SHP77 (cell line): ENCODE data around the gene RNF214.
A peak's percentile ranks its signal among the peaks of the same experiment; 100 is the strongest.

Experiments used
- DNase-seq, 2 experiments: peaks; one replicate each; lab custom pipeline; 2025; lab: John Stamatoyannopoulos, UW

Gene RNF214

DNA sequence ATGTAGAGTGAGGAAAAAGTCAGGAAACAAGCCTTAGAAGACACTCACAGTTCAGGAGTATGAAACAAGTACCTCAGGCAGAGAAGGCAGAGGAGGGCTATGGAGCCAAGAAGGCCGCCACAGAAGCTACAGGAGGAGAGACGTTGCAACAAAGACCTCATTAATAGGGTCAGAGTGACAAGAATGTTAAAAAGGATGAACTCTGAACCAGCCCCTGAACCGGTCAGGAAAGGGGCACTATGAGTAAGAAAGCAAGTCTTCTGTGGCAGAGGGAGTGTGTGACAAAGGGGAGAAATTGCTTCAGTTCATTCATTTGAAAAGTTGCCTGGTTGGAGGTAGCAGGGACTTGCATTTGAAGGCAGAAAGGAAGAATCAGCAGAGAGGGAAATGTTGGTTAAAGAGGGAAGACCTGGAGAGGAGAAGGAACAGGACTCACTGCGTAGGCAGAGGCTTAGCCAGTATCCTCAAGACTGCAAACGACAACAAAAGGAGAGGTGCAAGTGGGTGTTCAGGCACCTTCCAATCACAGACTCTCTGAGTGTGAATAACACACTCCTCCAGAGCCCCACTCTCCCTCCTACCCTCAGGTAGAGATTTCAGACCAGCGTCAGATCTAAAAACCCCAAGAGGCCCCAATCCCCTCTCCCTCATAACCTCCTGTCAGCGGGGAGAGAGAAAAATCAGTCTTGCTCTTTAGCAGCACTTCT lies 17.9 kb upstream of the RNF214 start:
- no peak for DNase-seq

DNA sequence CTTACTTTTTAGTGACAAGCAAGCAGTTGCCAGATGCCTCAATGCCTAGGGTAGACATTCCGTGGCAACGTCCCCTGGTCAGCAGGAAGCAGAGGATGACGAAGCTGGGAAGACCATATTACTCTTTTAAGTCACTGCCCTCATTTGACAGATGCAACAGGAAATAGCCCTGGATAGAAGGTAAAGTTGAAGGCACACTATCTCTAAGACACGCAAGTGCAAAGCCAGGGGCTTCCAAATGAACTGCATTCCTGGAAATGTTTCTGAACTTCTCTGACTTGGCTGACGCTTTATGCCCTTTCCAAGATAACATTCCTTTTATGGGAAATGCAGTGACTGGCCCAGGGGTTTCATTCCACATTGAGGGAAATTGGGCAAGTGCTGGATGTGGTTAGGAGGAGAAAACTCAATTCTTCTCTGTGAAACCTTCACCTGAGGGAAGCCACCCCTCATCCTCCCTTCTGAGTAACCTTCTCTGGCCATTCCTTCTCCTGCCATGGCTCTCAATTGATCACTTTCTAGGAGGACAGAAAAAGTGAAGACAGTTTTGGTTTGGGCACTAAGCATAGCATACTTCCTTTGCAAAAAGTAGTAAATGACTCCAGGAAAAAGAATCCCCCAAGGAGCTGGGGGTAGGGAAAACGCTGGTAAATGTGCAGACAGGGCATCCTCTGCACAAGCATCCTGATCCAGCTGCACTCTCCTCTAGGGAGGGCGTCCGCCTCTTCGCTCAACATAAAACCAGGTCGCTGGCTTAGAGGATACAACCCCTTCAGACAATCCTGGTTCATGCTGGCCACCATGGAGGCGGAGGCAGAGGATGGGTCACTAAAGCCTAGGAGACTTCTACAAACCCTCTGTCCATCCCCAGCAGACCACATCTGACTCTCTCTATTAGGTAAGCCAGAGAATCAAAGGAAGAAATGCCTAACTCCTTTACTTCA lies 15.1 kb upstream of the RNF214 start:
- no peak for DNase-seq

- DNase-seq, result no peak
Observed at GRCh38 chr11:117218133-117218915, 14.1 kb upstream of the RNF214 start.

- no peak for DNase-seq
Observed at GRCh38 chr11:117219001-117219400, 13.5 kb upstream of the RNF214 start.

- DNase-seq, result no peak
Observed at GRCh38 chr11:117219455-117219854, 13.0 kb upstream of the RNF214 start.

GRCh38 chr11:117219995-117220394 lies 12.5 kb upstream of the RNF214 start:
- no peak for DNase-seq

DNA sequence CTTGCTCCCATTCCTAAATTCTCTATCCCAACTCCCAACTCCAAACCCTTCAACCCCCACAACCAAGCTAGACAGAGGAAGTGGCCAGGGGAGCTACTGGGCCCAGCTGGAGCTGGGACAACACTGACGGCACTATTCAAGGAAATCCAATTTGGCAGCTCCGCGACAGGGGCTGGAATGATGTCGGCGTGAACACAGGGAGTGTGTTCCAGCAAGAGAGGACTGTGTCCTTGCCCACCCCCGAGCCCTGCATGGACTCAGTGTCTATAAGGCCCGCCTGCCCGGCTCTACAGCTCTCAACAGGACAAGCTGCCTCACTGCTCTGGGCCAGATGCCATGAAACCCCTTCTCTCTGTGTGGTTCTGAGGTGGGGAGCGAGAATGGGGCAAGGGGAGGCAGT lies 11.9 kb upstream of the RNF214 start:
- DNase-seq, result no peak

- no peak for DNase-seq
Observed at GRCh38 chr11:117220999-117221774, 11.3 kb upstream of the RNF214 start.

- peak; percentile 50 to 57 for DNase-seq
Observed at GRCh38 chr11:117221775-117222517, 10.5 kb upstream of the RNF214 start.

DNA sequence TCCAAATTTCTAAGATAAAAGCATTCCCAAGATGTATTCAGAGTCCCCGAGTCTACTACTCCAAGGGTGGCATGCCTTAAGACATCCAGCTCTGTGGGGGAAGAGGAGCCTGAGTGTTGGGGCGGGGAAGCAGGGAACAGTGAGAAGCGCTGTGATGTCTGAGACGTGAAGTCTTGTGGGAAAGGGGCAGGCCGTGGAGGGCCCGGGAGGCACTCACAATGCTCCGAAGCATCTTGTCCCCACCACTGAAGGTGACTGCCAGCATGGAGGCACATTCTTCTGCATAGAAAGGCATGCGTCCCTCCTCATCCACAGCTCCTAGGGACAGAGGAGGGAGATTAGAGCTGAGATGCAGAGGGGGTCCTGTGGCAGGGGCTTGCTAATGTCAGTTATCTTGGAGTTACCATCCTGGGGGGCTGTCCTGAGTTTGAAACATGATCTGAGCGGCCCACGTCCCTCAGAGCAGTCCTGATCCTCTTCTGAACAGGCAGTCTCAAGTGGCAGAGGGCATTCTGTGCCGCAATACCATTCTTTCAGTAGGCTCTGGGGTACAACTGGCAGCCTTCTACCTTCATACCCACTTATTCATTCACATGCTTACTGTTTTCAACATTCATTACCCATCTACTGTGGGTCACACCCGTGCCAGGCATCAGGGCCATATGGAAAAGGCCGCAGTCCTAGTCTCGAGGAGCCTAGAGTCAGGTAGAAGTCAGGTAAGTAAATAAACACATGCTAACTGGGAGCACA lies 9.3 kb upstream of the RNF214 start:
- DNase-seq, result no peak

GRCh38 chr11:117223741-117224689 lies 8.5 kb upstream of the RNF214 start:
- no peak for DNase-seq

GRCh38 chr11:117225553-117226170 lies 6.8 kb upstream of the RNF214 start:
- DNase-seq, result no peak

DNA sequence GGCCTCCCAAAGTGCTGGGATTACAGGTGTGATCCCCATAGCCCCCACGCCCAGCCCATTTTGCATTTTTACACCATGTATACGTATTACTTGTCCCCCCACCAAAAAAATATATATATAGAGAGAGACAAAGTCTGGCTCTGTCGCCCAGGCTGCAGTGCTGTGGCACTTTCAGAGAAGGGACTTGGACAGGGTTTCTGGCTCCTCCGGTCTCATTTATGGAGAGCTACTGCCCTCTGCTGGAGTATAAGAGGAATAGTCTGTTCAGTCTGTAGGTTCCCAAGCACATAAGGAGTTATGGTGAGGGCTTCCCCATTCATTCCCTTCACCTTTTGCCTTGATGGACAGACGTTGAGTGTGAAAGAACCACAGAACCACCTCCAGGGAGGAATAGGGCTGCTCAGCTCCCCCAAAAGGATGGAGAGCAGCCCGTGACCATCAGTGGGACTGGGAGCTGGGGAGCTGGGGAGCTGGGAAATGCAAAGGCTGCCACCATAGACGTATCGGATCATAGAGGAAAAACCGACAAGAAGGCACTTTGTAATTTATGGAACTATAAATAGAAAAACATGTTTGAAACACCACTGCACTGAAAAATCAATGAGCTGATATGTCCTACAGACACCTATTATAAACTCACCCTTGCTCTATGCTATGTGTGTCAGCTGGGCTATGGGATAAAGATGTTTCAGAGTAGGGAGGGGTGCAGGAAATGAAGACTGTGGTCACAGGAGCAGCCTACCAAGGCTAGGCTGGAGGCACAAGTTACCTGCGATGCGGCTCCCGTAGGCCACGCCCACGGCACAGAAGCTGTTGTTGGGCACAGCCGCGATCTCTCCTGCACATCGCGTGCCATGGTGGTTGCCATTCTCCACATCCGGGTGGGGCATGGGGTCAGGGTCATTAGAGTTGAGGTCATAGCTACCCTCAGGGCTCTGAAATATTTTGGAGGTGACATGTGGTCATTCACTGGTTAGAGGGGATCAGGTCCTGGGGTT lies 5.8 kb upstream of the RNF214 start:
- peak; percentile 63 to 74 for DNase-seq

DNA sequence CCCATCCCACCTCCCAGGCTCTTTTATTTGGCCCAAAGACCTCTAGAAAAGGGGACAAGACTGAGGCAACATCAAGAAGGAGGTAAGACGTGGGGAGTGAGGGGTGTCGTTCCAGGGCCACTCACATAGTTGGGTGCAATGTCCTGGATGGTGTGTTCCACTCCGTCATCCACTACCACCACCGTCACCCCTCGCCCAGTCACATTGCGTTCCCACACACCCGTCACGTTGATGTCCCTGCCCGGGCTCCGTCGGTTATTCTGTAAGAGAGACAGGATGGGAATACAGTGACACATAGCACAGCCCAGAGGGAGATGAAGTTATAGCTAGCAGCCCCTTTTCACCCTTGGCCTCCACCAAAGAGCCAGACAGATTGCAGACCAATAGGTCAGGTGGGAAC lies 4.4 kb upstream of the RNF214 start:
- DNase-seq, result no peak

GRCh38 chr11:117229411-117229810 lies 3.1 kb upstream of the RNF214 start:
- no peak for DNase-seq

DNA sequence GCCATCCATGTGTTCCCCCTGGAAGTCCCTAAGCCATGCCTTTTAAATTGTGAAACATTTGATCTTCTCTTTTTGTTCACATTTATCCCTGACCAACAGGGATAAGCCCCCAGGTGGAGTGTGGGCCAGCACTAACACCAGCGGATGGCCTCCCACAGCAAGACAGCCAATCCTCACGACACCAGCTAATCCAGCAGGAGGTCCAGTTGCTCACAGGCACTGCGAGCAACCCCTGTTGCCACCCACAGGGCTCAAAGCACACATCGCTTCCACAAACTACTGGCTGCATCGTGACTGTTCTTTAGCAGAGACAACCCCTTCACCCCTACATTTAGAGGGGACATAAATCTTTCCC lies 2.6 kb upstream of the RNF214 start:
- DNase-seq, result no peak

DNA sequence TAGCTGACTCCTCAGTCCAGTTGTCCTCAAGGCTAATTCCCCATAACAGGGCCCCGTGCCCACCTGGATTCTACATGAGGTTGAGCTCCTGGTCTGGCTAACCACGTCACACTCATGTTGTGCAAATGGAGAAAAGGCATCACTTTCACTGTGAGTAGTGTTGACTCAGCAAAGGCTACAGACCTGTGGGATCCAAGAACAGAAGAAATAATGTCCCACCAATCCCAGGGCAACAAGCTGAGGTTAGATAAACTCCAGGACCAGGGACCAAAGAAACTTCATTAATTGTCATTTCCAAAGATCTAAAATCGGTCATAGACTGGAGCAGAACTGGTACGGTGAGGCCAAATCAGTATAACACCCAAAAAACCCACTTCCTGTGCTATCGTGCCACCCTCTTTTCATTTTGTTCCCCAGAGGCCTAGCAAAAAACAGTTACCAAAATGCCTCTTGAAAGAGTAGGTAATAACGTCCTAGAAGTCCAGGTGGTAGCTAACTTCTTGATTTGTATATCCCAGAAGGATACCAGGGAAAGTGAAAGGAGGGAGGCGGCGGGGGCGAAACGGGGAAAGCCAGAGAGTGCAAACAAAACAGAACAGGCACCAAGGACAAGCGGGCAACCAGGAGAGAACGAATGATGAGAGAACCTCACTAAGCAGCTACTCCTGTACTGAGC lies 2.0 kb upstream of the RNF214 start:
- DNase-seq, result no peak
